Retina (tissue), 1 donor: ENCODE data around the gene SLC5A5.

Source experiments
- DNase-seq: peaks from one replicate; pipeline ENCODE4 v3.0.0-alpha.2; 2016

The SLC5A5 gene

GRCh38 chr19:17847538-17848366 lies 24.0 kb upstream of the SLC5A5 start, which contains the start of gene JAK3:
Gene JAK3, minus strand, starts transcription at chr19:17847982. Its CDS starts 3,565 bp downstream, at chr19:17844417.
- DNase-seq = peak; percentile 50

DNA sequence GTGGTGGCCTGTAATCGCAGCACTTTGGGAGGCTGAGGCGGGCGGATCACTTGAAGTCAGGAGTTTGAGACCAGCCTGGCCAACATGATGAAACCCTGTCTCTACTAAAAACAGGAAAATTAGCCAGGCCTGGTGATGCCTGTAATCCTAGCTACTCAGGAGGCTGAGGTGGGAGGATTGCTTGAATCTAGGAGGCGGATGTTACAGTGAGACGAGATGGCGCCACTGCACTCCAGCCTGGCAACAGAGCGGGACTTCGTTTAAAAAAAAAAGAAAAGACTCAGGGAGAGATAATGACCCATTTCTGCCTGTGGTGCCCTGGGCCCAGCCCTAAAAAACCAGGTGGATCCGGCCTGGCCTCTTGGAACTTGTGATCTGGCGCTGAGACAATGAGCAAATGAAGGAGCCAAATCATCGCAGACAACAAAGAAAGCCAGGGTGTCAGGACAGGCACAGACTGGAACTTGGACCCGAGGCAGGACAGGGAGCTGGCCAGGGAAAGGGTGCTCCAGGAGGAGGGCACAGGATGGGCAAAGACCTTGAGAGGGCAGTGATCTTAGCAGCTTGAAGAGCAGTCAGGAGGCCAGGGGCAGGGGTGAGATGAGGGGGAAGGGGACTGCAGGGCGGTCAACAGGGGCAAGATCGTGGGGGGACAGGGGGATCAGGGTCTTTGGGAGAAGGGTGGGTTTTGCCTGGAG lies 23.0 kb upstream of the SLC5A5 start:
- DNase-seq = no peak

- DNase-seq = no peak
Measured at GRCh38 chr19:17854061-17854460, 17.7 kb upstream of the SLC5A5 start.

GRCh38 chr19:17855280-17856152 lies 16.2 kb upstream of the SLC5A5 start:
- peak; percentile 88 for DNase-seq

GRCh38 chr19:17859533-17860330 lies 12.0 kb upstream of the SLC5A5 start, which contains the start of gene RPL18A:
Gene RPL18A, plus strand, starts transcription at chr19:17859910. Its CDS starts 47 bp downstream, at chr19:17859957.
- DNase-seq = peak; percentile 96

GRCh38 chr19:17860331-17860992 lies 11.3 kb upstream of the SLC5A5 start:
- DNase-seq = no peak

DNA sequence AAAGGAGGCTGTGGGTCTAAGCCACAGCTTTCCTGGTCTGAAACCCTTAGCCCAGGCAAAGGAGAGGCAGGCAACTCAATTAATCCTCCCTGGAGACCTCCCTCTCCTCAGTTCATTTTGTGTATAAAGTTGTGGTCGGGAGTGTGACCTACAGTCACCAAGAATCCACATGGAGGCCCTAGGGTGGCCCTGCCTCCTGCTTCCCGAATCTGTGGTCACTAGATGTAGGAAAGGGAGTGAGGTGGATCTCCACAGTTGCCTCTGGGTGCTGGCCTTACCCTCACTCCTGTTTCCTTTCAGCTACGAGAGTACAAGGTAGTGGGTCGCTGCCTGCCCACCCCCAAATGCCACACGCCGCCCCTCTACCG lies 10.8 kb upstream of the SLC5A5 start:
- no peak for DNase-seq

GRCh38 chr19:17861542-17862402 lies 10.0 kb upstream of the SLC5A5 start:
- no peak for DNase-seq

- no peak for DNase-seq
Measured at GRCh38 chr19:17862711-17863519, 8.8 kb upstream of the SLC5A5 start.

- DNase-seq = no peak
Measured at GRCh38 chr19:17863520-17864182, 8.1 kb upstream of the SLC5A5 start.

- no peak for DNase-seq
Measured at GRCh38 chr19:17865364-17866311, 6.1 kb upstream of the SLC5A5 start.

DNA sequence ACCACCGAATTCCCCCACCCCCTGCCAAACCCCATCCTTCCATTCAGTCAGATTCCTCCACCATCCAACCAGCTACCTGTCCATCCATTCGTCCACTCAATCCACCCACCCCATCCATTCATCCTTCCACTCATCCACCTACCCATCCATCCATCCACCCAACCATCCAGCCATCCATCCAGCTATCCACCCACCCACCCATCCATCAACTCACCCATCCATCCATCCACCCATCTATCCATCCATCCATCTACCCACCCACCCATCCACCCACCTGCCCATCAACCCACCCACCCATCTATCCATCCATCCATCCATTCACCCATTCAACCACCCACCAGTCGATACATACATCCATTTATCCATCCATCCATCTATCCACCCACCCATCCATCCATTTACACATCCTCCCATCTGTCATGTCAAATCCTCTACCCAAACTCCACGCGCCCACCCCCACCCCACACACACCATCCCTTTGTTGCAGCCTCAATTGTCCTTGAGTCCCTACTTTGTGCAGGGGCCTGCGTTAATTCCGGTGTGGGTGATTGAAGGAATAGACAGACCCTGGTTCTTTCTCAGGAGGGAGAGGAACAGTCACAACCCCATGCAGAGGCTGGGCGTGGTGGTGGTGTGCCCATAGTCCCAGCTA lies 5.3 kb upstream of the SLC5A5 start:
- no peak for DNase-seq

- DNase-seq = no peak
Measured at GRCh38 chr19:17866964-17867486, 4.7 kb upstream of the SLC5A5 start.

DNA sequence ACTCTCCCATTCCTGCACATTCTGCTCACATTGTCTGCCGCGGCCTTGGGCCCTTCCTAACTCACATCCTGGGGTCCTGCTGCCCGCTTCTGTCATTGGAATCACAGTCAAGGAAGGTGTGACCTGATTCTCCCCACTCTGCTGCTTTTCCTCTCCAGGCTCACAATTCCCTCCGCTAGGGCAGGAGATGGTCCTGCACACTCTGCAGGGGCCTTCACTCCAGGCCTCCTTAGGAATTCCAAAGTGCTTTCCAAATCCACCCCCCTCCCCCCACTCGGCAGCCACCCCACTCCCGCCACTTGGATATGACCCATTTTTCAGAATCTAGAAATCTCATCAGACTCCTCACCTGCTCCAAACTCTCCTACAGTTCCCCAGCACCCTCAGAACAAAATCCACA lies 3.1 kb upstream of the SLC5A5 start:
- no peak for DNase-seq

- DNase-seq = no peak
Measured at GRCh38 chr19:17869114-17869608, 2.6 kb upstream of the SLC5A5 start.

DNA sequence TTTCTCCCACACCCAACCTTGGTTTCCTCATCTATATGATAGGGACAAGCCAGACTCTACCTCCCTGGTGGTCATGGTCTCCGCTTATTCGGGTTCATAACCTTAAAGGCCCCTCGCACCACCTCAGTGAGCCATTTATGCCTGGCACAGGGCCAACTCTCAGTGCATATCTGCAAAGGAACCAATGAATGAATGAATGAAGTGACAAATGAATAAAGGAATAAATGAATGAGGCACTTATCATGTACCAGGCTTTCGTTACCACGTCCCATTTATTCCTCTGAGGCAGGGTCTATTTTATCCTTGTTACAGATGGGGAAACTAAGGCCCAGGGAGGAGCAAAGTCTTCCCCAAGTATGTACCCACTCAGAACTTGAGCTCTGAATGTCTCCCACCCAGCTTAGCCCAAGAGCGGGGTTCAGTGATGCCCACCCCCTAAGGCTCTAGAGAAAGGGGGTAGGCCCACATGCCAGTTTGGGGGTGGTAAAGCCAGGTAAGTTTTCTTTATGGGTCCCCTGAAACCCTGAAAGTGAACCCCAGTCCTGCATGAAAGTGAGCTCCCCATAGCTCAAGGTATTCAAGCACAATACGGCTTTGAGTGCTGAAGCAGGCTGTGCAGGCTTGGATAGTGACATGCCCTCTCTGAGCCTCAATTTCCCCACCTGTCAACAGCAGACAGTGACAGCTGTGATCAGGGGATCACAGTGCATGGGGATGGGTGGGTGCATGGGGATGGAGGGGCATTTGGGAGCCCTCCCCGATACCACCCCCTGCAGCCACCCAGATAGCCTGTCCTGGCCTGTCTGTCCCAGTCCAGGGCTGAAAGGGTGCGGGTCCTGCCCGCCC lies 490 bp upstream of the SLC5A5 start:
- DNase-seq = no peak
